Progenitor cell of endocrine pancreas (in vitro differentiated cells): ENCODE results near the gene SEPTIN10. TPM values are rescaled to one million over a fixed set of nuclear protein-coding genes. Genes with fewer than 3 reads are reported as not detected.
A peak's percentile ranks its signal among the peaks of the same experiment; 100 is the strongest.

ENCODE experiments used
- DNase-seq: peaks from one replicate; pipeline ENCODE4 v3.0.0; 2021; ENCODE audit warnings: low spot score; ENCODE audit not compliant: unreplicated experiment
- H3K27ac Mint-ChIP-seq: 2 replicates; pipeline ENCODE4 v1.8.0; 2021; ENCODE audit warnings: mild to moderate bottlenecking, moderate library complexity, mixed read lengths
- H3K27me3 Mint-ChIP-seq: 2 replicates; pipeline ENCODE4 v1.8.0; 2021; ENCODE audit warnings: mixed read lengths
- H3K36me3 Mint-ChIP-seq: 2 replicates; pipeline ENCODE4 v1.8.0; 2022; ENCODE audit warnings: mixed read lengths; ENCODE audit not compliant: insufficient read depth
- H3K4me1 Mint-ChIP-seq: 2 replicates; pipeline ENCODE4 v1.8.0; 2021; ENCODE audit warnings: low read depth, mixed read lengths
- H3K4me3 Mint-ChIP-seq: 2 replicates; pipeline ENCODE4 v1.8.0; 2021; ENCODE audit warnings: low read depth, mild to moderate bottlenecking, moderate library complexity, mixed read lengths
- H3K9me3 Mint-ChIP-seq: 2 replicates; pipeline ENCODE4 v1.8.0; 2021; ENCODE audit warnings: low read depth, mixed read lengths
- total RNA-seq: library from RNA; stranded (reverse); gene quantifications from 2 replicates; pipeline ENCODE4 v1.2.1, GENCODE V29; 2021
- TF ChIP-seq, protein P1 (sequence below): fragments of 200-600 bp; sonication (generic); IDR thresholded peaks from one replicate; pipeline ENCODE4 v1.5.0; 2021; ENCODE audit warnings: antibody characterized with exemption, mild to moderate bottlenecking; ENCODE audit not compliant: unreplicated experiment

SEPTIN10 gene
- total RNA-seq, 1 donor from 2014 or later: 67.5 TPM

DNA sequence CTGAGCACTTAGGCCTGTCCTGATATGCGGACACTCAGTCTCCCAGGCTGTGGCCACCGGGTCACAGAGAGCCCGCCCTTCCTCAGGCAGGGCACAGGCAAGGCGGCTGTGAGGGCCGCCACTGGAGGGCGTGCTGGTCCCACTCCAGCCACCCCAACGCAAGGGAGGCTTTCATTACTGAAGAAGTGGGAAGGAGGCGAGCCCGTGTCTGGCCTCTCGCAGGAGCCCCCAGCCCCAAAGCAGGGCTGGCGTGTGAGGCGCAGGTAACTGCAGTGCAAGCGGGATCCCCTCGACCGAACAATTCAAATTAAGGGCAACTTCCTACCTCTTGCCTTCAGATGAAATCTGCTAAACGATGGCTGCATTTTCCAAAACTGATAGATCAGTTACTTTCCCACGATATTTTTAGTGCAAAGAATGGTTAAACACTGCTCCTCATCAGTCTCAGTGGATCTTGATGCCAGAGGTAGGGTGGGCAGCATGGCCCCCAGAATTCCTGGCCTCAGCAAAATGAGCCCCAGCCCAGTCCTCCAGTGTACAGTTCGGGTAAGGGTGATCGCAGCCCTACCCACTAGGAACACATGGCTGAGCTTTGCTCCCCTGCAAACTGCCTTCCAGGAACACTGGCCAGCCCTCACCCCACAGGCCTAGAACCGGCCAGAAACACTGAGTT, 97.2 kb downstream of the SEPTIN10 start:
- peak; percentile 63 for DNase-seq

DNA sequence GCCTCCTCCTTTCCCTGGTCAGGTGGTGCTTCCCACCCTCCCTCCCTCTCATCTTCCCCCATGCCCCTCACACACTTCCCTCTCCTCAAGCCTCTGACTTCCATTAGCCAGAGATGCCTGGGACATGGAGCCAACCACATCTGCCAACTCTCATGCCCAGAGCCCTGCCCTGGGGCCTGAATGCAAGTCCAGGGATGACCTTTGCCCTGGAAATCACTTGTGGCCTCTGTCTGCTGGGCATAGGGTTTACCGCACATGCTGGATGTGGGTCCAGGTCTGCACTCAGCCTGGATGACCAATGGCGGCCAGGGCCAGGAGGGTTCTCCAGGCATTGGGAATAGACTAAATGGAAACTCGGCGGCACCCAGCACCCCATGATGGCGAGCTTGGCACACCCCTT, 98.9 kb downstream of the SEPTIN10 start:
- DNase-seq: no peak
- Mint-ChIP-seq H3K4me3 (no peak overlapping the region), H3K9me3 (no peaks in the 10 kb centered on the region), H3K36me3 (no peaks in the 10 kb centered on the region), H3K27me3 (peaks cover 10% of the 10 kb centered on the region), H3K27ac (no peak overlapping the region), H3K4me1 (no peaks in the 10 kb centered on the region)
- TF ChIP-seq, protein P1, sequence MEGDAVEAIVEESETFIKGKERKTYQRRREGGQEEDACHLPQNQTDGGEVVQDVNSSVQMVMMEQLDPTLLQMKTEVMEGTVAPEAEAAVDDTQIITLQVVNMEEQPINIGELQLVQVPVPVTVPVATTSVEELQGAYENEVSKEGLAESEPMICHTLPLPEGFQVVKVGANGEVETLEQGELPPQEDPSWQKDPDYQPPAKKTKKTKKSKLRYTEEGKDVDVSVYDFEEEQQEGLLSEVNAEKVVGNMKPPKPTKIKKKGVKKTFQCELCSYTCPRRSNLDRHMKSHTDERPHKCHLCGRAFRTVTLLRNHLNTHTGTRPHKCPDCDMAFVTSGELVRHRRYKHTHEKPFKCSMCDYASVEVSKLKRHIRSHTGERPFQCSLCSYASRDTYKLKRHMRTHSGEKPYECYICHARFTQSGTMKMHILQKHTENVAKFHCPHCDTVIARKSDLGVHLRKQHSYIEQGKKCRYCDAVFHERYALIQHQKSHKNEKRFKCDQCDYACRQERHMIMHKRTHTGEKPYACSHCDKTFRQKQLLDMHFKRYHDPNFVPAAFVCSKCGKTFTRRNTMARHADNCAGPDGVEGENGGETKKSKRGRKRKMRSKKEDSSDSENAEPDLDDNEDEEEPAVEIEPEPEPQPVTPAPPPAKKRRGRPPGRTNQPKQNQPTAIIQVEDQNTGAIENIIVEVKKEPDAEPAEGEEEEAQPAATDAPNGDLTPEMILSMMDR: no peak

More for the DNA sequence above, 97.2 kb downstream of the SEPTIN10 start:
- Mint-ChIP-seq H3K36me3 (no peaks in the 10 kb centered on the region), H3K9me3 (no peaks in the 10 kb centered on the region), H3K27me3 (peaks cover 12% of the 10 kb centered on the region), H3K27ac (no peak overlapping the region), H3K4me3 (no peak overlapping the region), H3K4me1 (no peaks in the 10 kb centered on the region)
- TF ChIP-seq, protein P1: peak; percentile 89

DNA sequence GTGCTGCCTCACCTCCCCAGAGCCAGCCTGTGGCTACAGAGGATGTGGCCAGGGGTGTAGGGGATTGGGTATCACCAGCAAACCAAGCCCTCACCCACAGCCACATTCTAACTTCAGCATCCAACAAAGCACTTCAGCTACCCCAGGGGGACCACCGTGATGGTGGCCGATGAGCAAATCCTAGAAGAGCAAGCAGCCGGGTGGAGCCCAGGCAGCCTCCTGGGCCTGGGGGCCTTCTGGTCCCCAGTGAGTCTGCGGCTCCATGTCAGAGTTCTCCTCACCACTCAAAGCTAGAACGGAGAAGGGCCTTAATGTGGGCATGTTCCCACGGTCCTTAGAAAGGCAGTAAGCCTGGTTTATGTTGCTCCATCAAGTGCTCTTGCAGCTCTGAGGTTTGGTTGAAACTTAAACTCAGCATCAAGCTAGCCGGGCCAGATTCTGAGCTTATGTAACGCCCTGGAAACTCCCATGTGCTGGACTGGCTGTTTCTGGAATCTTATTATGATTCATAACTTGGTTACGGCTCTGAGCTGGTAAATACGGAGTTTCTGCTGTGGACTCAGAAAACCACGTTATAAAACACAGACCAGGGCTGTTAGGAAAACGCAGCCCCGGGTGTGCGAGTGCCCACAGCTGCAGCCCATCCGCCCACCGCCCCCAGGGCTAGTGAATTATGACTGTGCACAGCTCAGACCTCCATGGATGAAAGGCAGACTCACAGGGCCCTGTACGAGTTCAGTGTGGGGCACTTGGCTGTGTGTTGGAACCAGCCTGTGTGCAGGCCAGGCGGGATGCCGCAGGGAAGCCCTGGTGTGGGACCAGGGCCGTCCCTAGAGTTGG, 99.8 kb downstream of the SEPTIN10 start:
- H3K4me3 Mint-ChIP-seq: no peak overlapping the region
- peaks cover 7% of the 10 kb centered on the region for H3K27me3 Mint-ChIP-seq
- no peaks in the 10 kb centered on the region for H3K36me3 Mint-ChIP-seq
- H3K27ac Mint-ChIP-seq: no peak overlapping the region
- H3K4me1 Mint-ChIP-seq: no peaks in the 10 kb centered on the region
- no peak for DNase-seq
- no peaks in the 10 kb centered on the region for H3K9me3 Mint-ChIP-seq
- TF ChIP-seq, protein P1: no peak

DNA sequence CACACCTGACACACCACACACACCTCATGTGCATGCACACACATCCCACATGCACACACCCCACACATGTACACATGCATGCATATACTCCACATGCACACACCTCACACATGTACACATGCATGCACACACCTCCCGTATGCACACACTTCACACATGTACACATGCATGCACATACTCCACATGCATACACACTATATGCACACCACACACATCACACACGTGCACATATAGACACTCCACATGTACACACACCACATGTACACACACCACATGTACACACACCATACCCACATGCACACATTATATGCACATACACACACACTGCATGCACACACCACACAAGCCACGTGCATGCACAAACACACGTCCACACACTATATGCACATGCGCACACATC, 100.5 kb downstream of the SEPTIN10 start:
- no peak for DNase-seq
- Mint-ChIP-seq H3K27ac (no peak overlapping the region), H3K9me3 (no peaks in the 10 kb centered on the region), H3K36me3 (no peaks in the 10 kb centered on the region), H3K4me1 (no peaks in the 10 kb centered on the region), H3K4me3 (no peak overlapping the region), H3K27me3 (peaks cover 6% of the 10 kb centered on the region)
- TF ChIP-seq, protein P1: no peak

DNA sequence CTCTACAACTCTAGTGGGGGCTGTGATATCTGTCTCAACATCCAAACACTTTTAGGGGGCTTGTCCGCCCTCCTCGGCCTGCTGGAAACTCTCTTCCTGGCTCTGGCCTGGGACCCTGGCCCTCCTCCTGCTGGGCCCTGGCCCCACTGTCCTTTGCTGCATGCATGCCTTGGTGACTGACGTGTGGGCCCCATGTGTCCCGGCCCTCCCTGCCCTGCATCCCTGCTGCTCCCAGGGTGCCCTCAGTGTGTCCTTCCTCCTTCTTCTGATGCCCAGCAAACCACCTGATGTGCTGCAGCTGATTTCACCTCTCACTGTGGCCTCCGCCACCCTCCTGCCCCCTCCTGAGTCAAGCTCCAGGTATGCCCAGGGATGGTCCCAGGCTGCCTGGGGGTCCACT, 101.7 kb downstream of the SEPTIN10 start:
- H3K36me3 Mint-ChIP-seq: no peaks in the 10 kb centered on the region
- H3K4me3 Mint-ChIP-seq: no peak overlapping the region
- no peak for DNase-seq
- no peaks in the 10 kb centered on the region for H3K4me1 Mint-ChIP-seq
- no peak overlapping the region for H3K27ac Mint-ChIP-seq
- H3K9me3 Mint-ChIP-seq: no peaks in the 10 kb centered on the region
- TF ChIP-seq, protein P1: no peak
- no peaks in the 10 kb centered on the region for H3K27me3 Mint-ChIP-seq
